Activated T-cell treated with anti-CD3 and anti-CD28 coated beads, Interleukin-2, amount 50 U/mL, for 72 hours (primary cell): Measurements from ENCODE around the gene PROB1. TPM values are rescaled to one million over a fixed set of nuclear protein-coding genes. Genes with fewer than 3 reads are reported as not detected.

Experiments used
- ATAC-seq, 2 donors: fragments of 150-1000 bp; cut with Tn5 transposase; replicated peaks in 1 of 2; 2 replicates each; pipeline ENCODE4 v1.10.0; 2021; ENCODE audit warnings: moderate library complexity in 2 of 2, mild to moderate bottlenecking in 1 of 2
- DNase-seq, 2 donors: peaks; one replicate each; pipeline ENCODE4 v3.0.0; 2021 to 2022; ENCODE audit warnings: mixed read lengths in 1 of 2
- H3K27ac Mint-ChIP-seq: one replicate; pipeline ENCODE4 v1.8.0; 2022; ENCODE audit warnings: mild to moderate bottlenecking, moderate library complexity, mixed read lengths
- H3K27me3 Mint-ChIP-seq: one replicate; pipeline ENCODE4 v1.8.0; 2022; ENCODE audit warnings: low read depth, mixed read lengths
- H3K36me3 Mint-ChIP-seq, 2 donors: one replicate each; pipeline ENCODE4 v1.8.0; 2022; ENCODE audit warnings: mixed read lengths in 2 of 2, mild to moderate bottlenecking in 1 of 2; ENCODE audit not compliant: insufficient read depth in 2 of 2
- H3K4me1 Mint-ChIP-seq: one replicate; pipeline ENCODE4 v1.8.0; 2022; ENCODE audit warnings: low read depth, mixed read lengths
- H3K4me3 Mint-ChIP-seq, 2 donors: one replicate each; pipeline ENCODE4 v1.8.0; 2022; ENCODE audit warnings: mild to moderate bottlenecking in 2 of 2, mixed read lengths in 2 of 2, moderate library complexity in 2 of 2
- H3K9me3 Mint-ChIP-seq, 2 donors: one replicate each; pipeline ENCODE4 v1.8.0; 2022; ENCODE audit warnings: mixed read lengths in 2 of 2
- total RNA-seq, 2 donors: library from RNA; stranded (reverse); gene quantifications; one replicate each; pipeline ENCODE4 v1.2.3, GENCODE V29; 2022

The PROB1 gene
- total RNA-seq, 2 donors from 2014 or later: 3.1 to 4.6 TPM

- H3K4me3 Mint-ChIP-seq: no peak overlapping the region
These were observed 13.3 kb upstream of the PROB1 start for GRCh38 chr5:139408191-139408590.

DNA sequence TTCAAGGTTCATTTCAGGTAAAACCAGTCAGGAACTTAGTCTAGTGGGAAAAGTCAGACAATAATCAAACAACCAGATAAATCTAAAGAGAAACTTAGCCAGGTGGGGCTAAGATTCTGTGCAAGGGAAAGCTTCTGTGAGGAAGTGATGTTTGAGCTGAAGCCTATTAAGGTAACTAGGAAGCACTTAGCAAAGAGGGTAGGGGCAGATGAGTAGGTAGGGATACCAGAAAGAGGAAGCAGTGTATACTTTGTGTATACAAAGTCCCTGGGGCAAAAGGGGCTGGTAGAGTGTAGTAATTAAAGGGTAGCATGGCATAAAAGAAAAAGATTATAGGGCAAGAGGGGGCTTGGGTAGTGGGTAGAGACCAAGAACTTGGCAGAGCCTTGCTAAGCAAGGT lies 12.6 kb upstream of the PROB1 start:
- H3K4me3 Mint-ChIP-seq: no peak overlapping the region
- H3K27me3 Mint-ChIP-seq: no peaks in the 10 kb centered on the region
- peaks cover 36% of the 10 kb centered on the region for H3K4me1 Mint-ChIP-seq
- no peak for ATAC-seq
- H3K27ac Mint-ChIP-seq: no peak overlapping the region
- H3K36me3 Mint-ChIP-seq: peaks cover 0 to 1% of the 10 kb centered on the region in 2 donors
- no peak for DNase-seq
- H3K9me3 Mint-ChIP-seq: no peaks in the 10 kb centered on the region

More at GRCh38 chr5:139408191-139408590, 13.3 kb upstream of the PROB1 start:
- H3K9me3 Mint-ChIP-seq: no peaks in the 10 kb centered on the region
- no peak overlapping the region for H3K27ac Mint-ChIP-seq
- ATAC-seq: no peak
- no peak for DNase-seq
- H3K36me3 Mint-ChIP-seq: peaks cover 2 to 3% of the 10 kb centered on the region in 2 donors
- no peaks in the 10 kb centered on the region for H3K27me3 Mint-ChIP-seq
- H3K4me1 Mint-ChIP-seq: peaks cover 36% of the 10 kb centered on the region

- H3K9me3 Mint-ChIP-seq: no peaks in the 10 kb centered on the region
- H3K27ac Mint-ChIP-seq: no peak overlapping the region
- H3K36me3 Mint-ChIP-seq: peaks cover 0 to 1% of the 10 kb centered on the region in 2 donors
- H3K4me1 Mint-ChIP-seq: peaks cover 37% of the 10 kb centered on the region
- no peaks in the 10 kb centered on the region for H3K27me3 Mint-ChIP-seq
- DNase-seq: no peak
- H3K4me3 Mint-ChIP-seq: no peak overlapping the region
- ATAC-seq: no peak
These were observed 12.1 kb upstream of the PROB1 start for GRCh38 chr5:139406963-139407362.

DNA sequence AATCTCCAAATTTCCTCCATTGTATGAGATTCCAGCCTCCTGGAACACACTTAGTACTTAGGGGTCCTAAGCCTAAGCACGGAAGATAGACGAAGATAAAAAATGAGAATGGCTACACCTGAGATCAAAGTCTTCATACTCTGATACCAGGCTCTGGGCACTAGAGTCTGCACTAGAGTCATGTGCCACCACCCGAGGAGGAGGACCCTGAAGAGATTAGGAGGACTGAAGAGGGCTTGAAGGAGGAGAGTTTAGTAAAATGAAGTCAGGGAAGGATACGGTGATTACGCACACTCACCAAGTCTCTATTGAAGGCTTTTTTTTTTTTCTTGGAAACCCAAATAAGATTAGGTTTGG lies 9.6 kb upstream of the PROB1 start:
- Mint-ChIP-seq H3K36me3 (peaks cover 0 to 1% of the 10 kb centered on the region in 2 donors), H3K4me3 (peak overlapping the region; percentile 83 to 89), H3K4me1 (peaks cover 44% of the 10 kb centered on the region), H3K27me3 (no peaks in the 10 kb centered on the region), H3K27ac (peak overlapping the region; percentile 97), H3K9me3 (no peaks in the 10 kb centered on the region)
- DNase-seq: no peak
- ATAC-seq: no peak

DNA sequence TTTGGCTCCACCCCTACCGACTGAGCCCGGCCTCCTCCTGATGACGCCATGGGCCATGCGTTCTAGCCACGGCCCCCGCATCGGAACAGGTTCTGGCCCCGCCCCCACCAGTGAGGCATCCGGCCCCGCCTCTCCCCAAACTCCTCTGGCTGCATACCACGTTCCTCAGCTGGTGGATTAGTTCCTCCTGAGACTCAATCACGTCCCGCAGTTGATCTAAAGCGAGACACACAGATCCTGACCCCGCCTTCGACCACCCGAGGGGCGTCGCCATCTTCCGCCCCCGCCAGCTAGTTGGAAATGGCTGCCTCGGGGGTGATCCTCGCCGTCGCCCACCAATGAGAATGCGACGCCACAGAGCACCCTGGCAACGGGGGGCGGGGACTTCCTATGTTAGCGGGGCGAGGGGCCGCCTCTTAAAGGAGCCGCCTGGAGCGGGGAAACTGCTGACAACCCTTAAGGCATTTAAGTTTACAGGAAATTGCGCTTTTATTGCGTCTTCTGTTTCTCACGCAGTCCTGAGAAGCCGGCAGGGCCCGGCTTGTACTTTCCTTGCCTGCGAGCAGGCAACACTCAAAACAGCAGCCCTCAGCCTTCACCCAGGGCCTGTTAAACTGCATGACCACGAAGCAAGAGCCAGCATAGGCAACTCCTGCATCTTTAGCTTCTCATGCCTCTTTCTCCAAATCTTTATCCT lies 9.0 kb upstream of the PROB1 start, which contains the start of gene SPATA24:
Gene SPATA24, minus strand, starts transcription at position 303 of the 697 bp plus-strand sequence. Its CDS starts 29 bp downstream, at position 274.
- Mint-ChIP-seq H3K36me3 (peaks cover 0 to 1% of the 10 kb centered on the region in 2 donors), H3K4me3 (peak within 1 kb of the TSS; percentile 83 to 89), H3K27ac (peak within 1 kb of the TSS; percentile 97), H3K4me1 (peaks cover 50% of the 10 kb centered on the region), H3K27me3 (no peaks in the 10 kb centered on the region), H3K9me3 (no peaks in the 10 kb centered on the region)
- DNase-seq (peak; percentile 99), ATAC-seq (peak; percentile 91 to 92)

DNA sequence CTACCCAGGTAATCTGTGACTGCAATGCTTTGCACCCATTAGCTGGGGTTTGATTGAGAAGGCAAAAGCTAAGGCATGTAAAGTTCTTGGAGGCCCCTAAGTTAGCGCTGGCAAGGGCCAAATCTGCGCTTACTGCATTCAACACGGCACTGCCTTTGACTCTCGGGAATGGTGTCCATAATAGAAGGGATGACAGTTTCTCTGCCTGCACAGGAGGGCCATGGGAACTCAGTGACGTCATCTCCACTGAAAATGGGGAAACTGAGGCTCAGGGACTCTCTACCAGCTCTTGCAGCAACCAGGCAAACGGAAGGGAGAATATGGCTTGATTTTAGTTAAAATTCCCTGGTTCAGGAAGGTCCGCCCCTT lies 8.5 kb upstream of the PROB1 start:
- Mint-ChIP-seq H3K9me3 (no peaks in the 10 kb centered on the region), H3K4me1 (peaks cover 52% of the 10 kb centered on the region), H3K27ac (peak overlapping the region; percentile 97), H3K36me3 (peaks cover 0 to 1% of the 10 kb centered on the region in 2 donors), H3K27me3 (no peaks in the 10 kb centered on the region), H3K4me3 (peak overlapping the region; percentile 83 to 89)
- DNase-seq: no peak
- ATAC-seq: no peak

- no peaks in the 10 kb centered on the region for H3K27me3 Mint-ChIP-seq
- ATAC-seq: no peak
- H3K27ac Mint-ChIP-seq: peak overlapping the region; percentile 97
- H3K9me3 Mint-ChIP-seq: no peaks in the 10 kb centered on the region
- peak overlapping the region; percentile 83 to 89 for H3K4me3 Mint-ChIP-seq
- DNase-seq: no peak
- no peaks in the 10 kb centered on the region for H3K36me3 Mint-ChIP-seq
- peaks cover 47% of the 10 kb centered on the region for H3K4me1 Mint-ChIP-seq
These were observed 7.8 kb upstream of the PROB1 start for GRCh38 chr5:139402561-139403158.

DNA sequence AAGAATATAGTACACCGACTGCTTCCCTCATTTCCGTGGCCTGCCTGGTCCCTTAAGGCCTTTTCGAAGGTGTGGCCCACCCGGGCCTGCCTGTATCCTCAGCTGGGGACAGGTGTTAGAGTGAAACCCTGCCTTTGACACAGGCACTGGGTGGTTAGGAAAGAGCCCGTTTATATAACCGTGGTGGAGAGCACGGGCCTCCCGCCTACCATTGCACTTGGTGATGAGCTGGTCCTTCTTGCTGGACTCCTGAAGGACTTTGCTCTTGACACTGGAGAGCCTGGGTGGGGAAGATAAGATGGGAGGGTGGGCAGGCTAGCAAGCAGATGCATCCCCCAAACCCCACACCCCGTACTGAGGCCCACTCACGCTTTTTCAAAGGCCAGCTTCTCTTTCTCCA lies 6.6 kb upstream of the PROB1 start:
- no peaks in the 10 kb centered on the region for H3K27me3 Mint-ChIP-seq
- H3K4me1 Mint-ChIP-seq: peaks cover 51% of the 10 kb centered on the region
- no peak overlapping the region for H3K27ac Mint-ChIP-seq
- H3K4me3 Mint-ChIP-seq: no peak overlapping the region
- H3K36me3 Mint-ChIP-seq: peaks cover 0 to 4% of the 10 kb centered on the region in 2 donors
- ATAC-seq: no peak
- DNase-seq: no peak
- no peaks in the 10 kb centered on the region for H3K9me3 Mint-ChIP-seq

GRCh38 chr5:139399501-139400121 lies 4.7 kb upstream of the PROB1 start:
- DNase-seq: peak in 1 of 2 donors; percentile 39
- no peak for ATAC-seq
- Mint-ChIP-seq H3K27ac (peak overlapping the region; percentile 10), H3K9me3 (no peaks in the 10 kb centered on the region), H3K4me1 (peaks cover 62% of the 10 kb centered on the region), H3K4me3 (peak overlapping the region; percentile 15 to 43), H3K36me3 (peaks cover 0 to 6% of the 10 kb centered on the region in 2 donors), H3K27me3 (no peaks in the 10 kb centered on the region)

DNA sequence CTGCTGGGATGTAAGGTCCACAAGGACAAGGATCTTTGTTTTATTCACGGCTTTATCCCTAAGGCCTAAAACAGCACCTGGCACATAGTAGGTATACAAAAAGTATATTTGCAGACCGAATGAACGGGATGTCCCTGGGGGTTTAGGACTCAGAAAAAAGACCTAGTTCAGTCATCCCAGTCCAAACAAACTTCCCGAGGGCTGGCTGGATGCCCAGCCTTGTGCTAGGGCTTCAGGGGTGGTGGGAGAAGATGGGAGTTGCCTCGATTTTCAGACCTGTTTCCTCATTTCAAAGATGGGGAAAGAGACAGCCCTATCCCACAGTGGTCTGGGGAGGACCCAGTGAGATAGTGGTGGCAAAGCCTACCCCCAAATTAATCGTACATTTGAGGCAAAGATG lies 3.0 kb upstream of the PROB1 start:
- Mint-ChIP-seq H3K9me3 (no peaks in the 10 kb centered on the region), H3K4me1 (peaks cover 56% of the 10 kb centered on the region), H3K27me3 (no peaks in the 10 kb centered on the region), H3K4me3 (no peak overlapping the region), H3K36me3 (peaks cover 3 to 6% of the 10 kb centered on the region in 2 donors), H3K27ac (peak overlapping the region; percentile 16)
- no peak for ATAC-seq
- DNase-seq: no peak

DNA sequence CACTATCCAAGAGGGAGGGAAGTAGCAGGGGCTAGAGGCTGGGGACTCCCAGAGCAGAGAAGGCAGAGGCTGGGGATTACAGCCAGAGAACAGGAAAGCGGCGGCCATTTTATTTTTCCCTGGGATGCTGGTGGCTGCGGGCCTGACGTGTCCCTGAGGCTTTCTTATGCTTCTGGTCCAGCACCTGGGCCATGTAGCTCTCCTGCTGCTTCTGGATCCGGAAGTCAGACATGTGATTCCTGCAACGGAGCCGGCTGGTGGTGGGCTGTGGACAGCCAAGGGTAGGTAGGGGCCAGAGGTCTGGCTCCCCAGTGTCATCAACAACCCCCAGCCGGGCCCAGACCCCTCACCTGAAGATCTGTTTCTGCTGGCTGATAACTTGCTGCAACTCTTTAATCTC lies 1.8 kb upstream of the PROB1 start:
- H3K4me3 Mint-ChIP-seq: peak overlapping the region in 1 of 2 donors; percentile 75
- ATAC-seq (no peak), DNase-seq (no peak)
- H3K4me1 Mint-ChIP-seq: peaks cover 53% of the 10 kb centered on the region
- no peaks in the 10 kb centered on the region for H3K9me3 Mint-ChIP-seq
- no peaks in the 10 kb centered on the region for H3K27me3 Mint-ChIP-seq
- peaks cover 5 to 6% of the 10 kb centered on the region in 2 donors for H3K36me3 Mint-ChIP-seq
- H3K27ac Mint-ChIP-seq: no peak overlapping the region

- peaks cover 60% of the 10 kb centered on the region for H3K4me1 Mint-ChIP-seq
- no peaks in the 10 kb centered on the region for H3K27me3 Mint-ChIP-seq
- H3K4me3 Mint-ChIP-seq: peak overlapping the region; percentile 75 to 78
- DNase-seq: no peak
- no peak for ATAC-seq
- no peak overlapping the region for H3K27ac Mint-ChIP-seq
- H3K9me3 Mint-ChIP-seq: no peaks in the 10 kb centered on the region
- peaks cover 5 to 8% of the 10 kb centered on the region in 2 donors for H3K36me3 Mint-ChIP-seq
These were observed 1.1 kb upstream of the PROB1 start for GRCh38 chr5:139395844-139396640.
